Mesothelial cell of epicardium (in vitro differentiated cells): ENCODE results near the gene MYH10. TPM values are rescaled to one million over a fixed set of nuclear protein-coding genes. Genes with fewer than 3 reads are reported as not detected.

ENCODE experiments used
- DNase-seq, 2 experiments: peaks; one replicate each; pipeline ENCODE4 v3.0.0; 2021; ENCODE audit warnings: low spot score in 2 of 2; ENCODE audit not compliant: unreplicated experiment in 2 of 2
- H3K27ac Mint-ChIP-seq: 2 replicates; pipeline ENCODE4 v1.8.0; 2021; ENCODE audit warnings: mixed read lengths
- H3K27me3 Mint-ChIP-seq: 2 replicates; pipeline ENCODE4 v1.8.0; 2021; ENCODE audit warnings: low read depth, mixed read lengths
- H3K36me3 Mint-ChIP-seq: 2 replicates; pipeline ENCODE4 v1.8.0; 2021; ENCODE audit warnings: mixed read lengths
- H3K4me1 Mint-ChIP-seq: 2 replicates; pipeline ENCODE4 v1.8.0; 2021; ENCODE audit warnings: mixed read lengths
- H3K4me3 Mint-ChIP-seq: 2 replicates; pipeline ENCODE4 v1.8.0; 2021; ENCODE audit warnings: mild to moderate bottlenecking, moderate library complexity, mixed read lengths
- H3K9me3 Mint-ChIP-seq: 2 replicates; pipeline ENCODE4 v1.8.0; 2021; ENCODE audit warnings: mixed read lengths
- CTCF ChIP-seq: fragments of 200-600 bp; sonication (generic); IDR thresholded peaks from one replicate; pipeline ENCODE4 v1.5.0; 2021; ENCODE audit warnings: antibody characterized with exemption; ENCODE audit not compliant: unreplicated experiment
- total RNA-seq: library from RNA; stranded (reverse); gene quantifications from 3 replicates; pipeline ENCODE4 v1.2.1, GENCODE V29; 2021

Gene MYH10
- total RNA-seq, 1 donor from 2014 or later, result 328 TPM

DNA sequence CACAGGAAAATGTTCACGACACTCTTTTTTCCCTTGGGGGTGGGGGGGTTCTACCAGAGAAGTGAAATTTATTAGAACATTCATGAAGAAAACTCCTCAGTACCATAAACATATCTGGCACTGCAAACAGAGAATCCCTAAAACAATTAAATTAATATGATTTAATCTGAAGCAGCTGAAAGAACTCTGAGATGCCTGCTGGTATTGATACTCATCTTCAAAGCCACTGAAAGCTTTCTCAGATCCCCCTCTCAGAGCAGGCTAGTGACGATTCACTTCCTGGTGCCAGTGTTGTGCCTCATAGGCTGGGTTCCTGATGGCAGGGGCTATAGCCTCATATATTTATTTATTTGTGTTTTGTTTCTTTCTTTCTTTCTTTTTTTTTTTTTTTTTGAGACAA lies 52.7 kb downstream of the MYH10 start:
- no peaks in the 10 kb centered on the region for H3K9me3 Mint-ChIP-seq
- peaks cover 27% of the 10 kb centered on the region for H3K4me1 Mint-ChIP-seq
- no peak overlapping the region for H3K27ac Mint-ChIP-seq
- no peak for DNase-seq
- no peaks in the 10 kb centered on the region for H3K27me3 Mint-ChIP-seq
- peaks cover 18% of the 10 kb centered on the region for H3K36me3 Mint-ChIP-seq
- no peak for TF ChIP-seq CTCF
- H3K4me3 Mint-ChIP-seq, result no peak overlapping the region

- DNase-seq, result no peak
- Mint-ChIP-seq H3K36me3 (peaks cover 17% of the 10 kb centered on the region), H3K4me3 (no peak overlapping the region), H3K27me3 (no peaks in the 10 kb centered on the region), H3K4me1 (peaks cover 18% of the 10 kb centered on the region), H3K9me3 (no peaks in the 10 kb centered on the region), H3K27ac (peak overlapping the region; percentile 43)
- no peak for TF ChIP-seq CTCF
Observed at GRCh38 chr17:8576559-8577294, 53.8 kb downstream of the MYH10 start.

GRCh38 chr17:8574687-8575086 lies 55.8 kb downstream of the MYH10 start:
- Mint-ChIP-seq H3K4me1 (no peaks in the 10 kb centered on the region), H3K27ac (peak overlapping the region; percentile 24), H3K9me3 (no peaks in the 10 kb centered on the region), H3K27me3 (no peaks in the 10 kb centered on the region), H3K4me3 (no peak overlapping the region), H3K36me3 (peaks cover 25% of the 10 kb centered on the region)
- no peak for TF ChIP-seq CTCF
- DNase-seq, result no peak

DNA sequence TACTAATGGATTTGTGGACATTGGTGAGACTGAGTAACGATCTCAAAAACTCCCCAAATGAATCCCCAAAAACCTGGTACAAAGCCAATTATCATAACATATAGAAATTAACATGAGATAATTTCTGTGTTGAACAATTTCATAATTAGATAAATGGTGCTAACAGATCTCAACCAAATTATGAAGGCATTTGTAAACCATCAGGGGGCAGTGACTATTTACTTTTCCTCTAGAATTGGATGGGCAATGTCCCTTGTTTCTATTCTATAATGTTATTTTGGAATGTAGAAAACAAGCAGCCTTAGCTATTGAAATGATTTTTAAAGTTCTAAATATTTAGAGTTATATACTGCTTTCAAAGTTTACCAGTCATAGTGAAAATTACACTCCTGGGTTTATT lies 57.8 kb downstream of the MYH10 start:
- no peak overlapping the region for H3K27ac Mint-ChIP-seq
- H3K4me1 Mint-ChIP-seq, result no peaks in the 10 kb centered on the region
- H3K27me3 Mint-ChIP-seq, result no peaks in the 10 kb centered on the region
- no peak for DNase-seq
- no peak overlapping the region for H3K4me3 Mint-ChIP-seq
- H3K36me3 Mint-ChIP-seq, result peaks cover 41% of the 10 kb centered on the region
- no peaks in the 10 kb centered on the region for H3K9me3 Mint-ChIP-seq
- TF ChIP-seq CTCF, result no peak

- Mint-ChIP-seq H3K4me1 (peaks cover 24% of the 10 kb centered on the region), H3K27me3 (no peaks in the 10 kb centered on the region), H3K27ac (peak overlapping the region; percentile 94), H3K9me3 (no peaks in the 10 kb centered on the region), H3K36me3 (peaks cover 47% of the 10 kb centered on the region), H3K4me3 (no peak overlapping the region)
- no peak for TF ChIP-seq CTCF
- DNase-seq, result no peak
Observed at GRCh38 chr17:8563981-8564602, 66.4 kb downstream of the MYH10 start.
